Loucy (cell line): ENCODE data around the gene SLC25A30.

Source experiments
- H2AFZ ChIP-seq: fragments of 200-600 bp; sonication (generic); 2 replicates; pipeline ENCODE4 v1.6.0; 2016; ENCODE audit warnings: antibody characterized with exemption, mild to moderate bottlenecking, low read length, moderate library complexity
- H3F3A ChIP-seq: fragments of 200-600 bp; 2 replicates; pipeline ENCODE4 v1.6.0; 2016; ENCODE audit warnings: antibody characterized with exemption, low read depth, mild to moderate bottlenecking
- H3K27me3 ChIP-seq: fragments of 200-600 bp; sonication (generic); 2 replicates; pipeline ENCODE4 v1.6.1; 2014; ENCODE audit warnings: low read length, mild to moderate bottlenecking; ENCODE audit not compliant: insufficient read depth, poor library complexity, severe bottlenecking
- H3K36me3 ChIP-seq: fragments of 200-600 bp; sonication (generic); 2 replicates; pipeline ENCODE4 v1.6.1; 2016; ENCODE audit warnings: low read length; ENCODE audit not compliant: insufficient read depth
- H3K4me1 ChIP-seq: fragments of 200-600 bp; sonication (generic); 2 replicates; pipeline ENCODE4 v1.5.1; 2014; ENCODE audit warnings: low read length, mild to moderate bottlenecking; ENCODE audit not compliant: insufficient read depth, poor library complexity, severe bottlenecking
- H3K4me2 ChIP-seq: fragments of 200-600 bp; sonication (generic); 2 replicates; pipeline ENCODE4 v1.6.0; 2014; ENCODE audit warnings: antibody characterized with exemption, low read length, low read depth, mild to moderate bottlenecking; ENCODE audit not compliant: poor library complexity, severe bottlenecking
- H3K4me3 ChIP-seq: fragments of 200-600 bp; sonication (generic); 2 replicates; pipeline ENCODE4 v1.5.1; 2014; ENCODE audit warnings: low read length, mild to moderate bottlenecking, mixed read lengths; ENCODE audit not compliant: poor library complexity, severe bottlenecking
- H3K79me2 ChIP-seq: fragments of 200-600 bp; sonication (generic); 2 replicates; pipeline ENCODE4 v1.6.1; 2014; ENCODE audit warnings: low read length; ENCODE audit not compliant: insufficient read depth
- H3K9ac ChIP-seq: fragments of 200-600 bp; sonication (generic); 2 replicates; pipeline ENCODE4 v1.6.0; 2014; ENCODE audit warnings: mild to moderate bottlenecking, low read depth, low read length, moderate library complexity; ENCODE audit not compliant: poor library complexity, severe bottlenecking
- H3K9me2 ChIP-seq: fragments of 200-600 bp; sonication (generic); replicated peaks from 2 replicates; pipeline ENCODE4 v1.6.1; 2016; ENCODE audit warnings: low read depth, low read length, mixed read lengths
- H3K9me3 ChIP-seq: fragments of 200-600 bp; sonication (generic); 2 replicates; pipeline ENCODE4 v1.6.1; 2014; ENCODE audit warnings: mild to moderate bottlenecking, antibody characterized with exemption, low read length, low read depth; ENCODE audit not compliant: insufficient read depth
- H4K20me1 ChIP-seq: fragments of 200-600 bp; sonication (generic); 2 replicates; pipeline ENCODE4 v1.6.0; 2014; ENCODE audit warnings: antibody characterized with exemption, low read length, mild to moderate bottlenecking; ENCODE audit not compliant: insufficient read depth, poor library complexity, severe bottlenecking
- CTCF ChIP-seq: fragments of 200-600 bp; sonication (generic); conservative IDR thresholded peaks from 2 replicates; pipeline ENCODE4 v1.5.1; 2014; ENCODE audit warnings: mild to moderate bottlenecking, antibody characterized with exemption, low read length
- EZH2phosphoT487 ChIP-seq: fragments of 200-600 bp; IDR thresholded peaks from 2 replicates; pipeline ENCODE4 v1.6.1; 2018; ENCODE audit warnings: antibody characterized with exemption, mild to moderate bottlenecking, moderate library complexity, borderline replicate concordance

SLC25A30 gene, protein sequence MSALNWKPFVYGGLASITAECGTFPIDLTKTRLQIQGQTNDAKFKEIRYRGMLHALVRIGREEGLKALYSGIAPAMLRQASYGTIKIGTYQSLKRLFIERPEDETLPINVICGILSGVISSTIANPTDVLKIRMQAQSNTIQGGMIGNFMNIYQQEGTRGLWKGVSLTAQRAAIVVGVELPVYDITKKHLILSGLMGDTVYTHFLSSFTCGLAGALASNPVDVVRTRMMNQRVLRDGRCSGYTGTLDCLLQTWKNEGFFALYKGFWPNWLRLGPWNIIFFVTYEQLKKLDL

GRCh38 chr13:45417790-45418534 lies at the start of gene SLC25A30:
Gene SLC25A30 (minus strand): TSS chr13:45418373. CDS start chr13:45411425, 6,948 bp downstream.
- H3K4me1 ChIP-seq, result peaks cover 12% of the 10 kb centered on the region
- no peaks in the 10 kb centered on the region for H4K20me1 ChIP-seq
- peak within 1 kb of the TSS; percentile 64 for H3K9ac ChIP-seq
- H3K4me3 ChIP-seq, result peak within 1 kb of the TSS; percentile 83
- peak within 1 kb of the TSS; percentile 96 for H2AFZ ChIP-seq
- H3K4me2 ChIP-seq, result peak within 1 kb of the TSS; percentile 82
- TF ChIP-seq CTCF (no peak), EZH2phosphoT487 (no peak)
- H3K27me3 ChIP-seq, result no peaks in the 10 kb centered on the region
- H3K79me2 ChIP-seq, result no peaks in the 10 kb centered on the region
- no peaks in the 10 kb centered on the region for H3K9me3 ChIP-seq
- no peaks in the 10 kb centered on the region for H3K9me2 ChIP-seq
- H3K36me3 ChIP-seq, result no peaks in the 10 kb centered on the region
- peaks cover 5% of the 10 kb centered on the region; the same call in 1 of the 2 replicates for H3F3A ChIP-seq

GRCh38 chr13:45466359-45466758 lies 48.2 kb upstream of the SLC25A30 start:
- H2AFZ ChIP-seq, result no peak overlapping the region
- peaks cover 40% of the 10 kb centered on the region for H3K4me1 ChIP-seq
- peak overlapping the region; percentile 79 for H3K9ac ChIP-seq
- H3K27me3 ChIP-seq, result no peaks in the 10 kb centered on the region
- H3F3A ChIP-seq, result 0 out of 2 replicates have a peak, but pooled peaks cover 3% of the 10 kb centered on the region
- peaks cover 46% of the 10 kb centered on the region for H4K20me1 ChIP-seq
- no peaks in the 10 kb centered on the region for H3K36me3 ChIP-seq
- peak overlapping the region; percentile 95 for H3K4me2 ChIP-seq
- peak overlapping the region; percentile 84 for H3K4me3 ChIP-seq
- no peaks in the 10 kb centered on the region for H3K9me2 ChIP-seq
- no peak for TF ChIP-seq CTCF
- TF ChIP-seq EZH2phosphoT487, result no peak
- H3K79me2 ChIP-seq, result peaks cover 70% of the 10 kb centered on the region
- H3K9me3 ChIP-seq, result no peaks in the 10 kb centered on the region

GRCh38 chr13:45464687-45465453 lies 46.7 kb upstream of the SLC25A30 start, which contains the start of gene COG3:
Gene COG3 (plus strand): TSS chr13:45464939. CDS start chr13:45465037, 98 bp downstream.
- H3K4me2 ChIP-seq, result peak within 1 kb of the TSS; percentile 95

More at GRCh38 chr13:45464687-45465453, 46.7 kb upstream of the SLC25A30 start, which contains the start of gene COG3:
- Histone ChIP-seq H3K79me2 (peaks cover 55% of the 10 kb centered on the region), H3F3A (0 out of 2 replicates have a peak, but pooled peaks cover 3% of the 10 kb centered on the region), H3K9me2 (no peaks in the 10 kb centered on the region), H3K9me3 (no peaks in the 10 kb centered on the region), H3K9ac (peak within 1 kb of the TSS; percentile 79), H3K4me3 (peak within 1 kb of the TSS; percentile 84), H3K36me3 (no peaks in the 10 kb centered on the region), H3K4me1 (peaks cover 40% of the 10 kb centered on the region), H2AFZ (peak within 1 kb of the TSS; percentile 89), H4K20me1 (peaks cover 42% of the 10 kb centered on the region), H3K27me3 (no peaks in the 10 kb centered on the region)
- TF ChIP-seq CTCF (no peak; the same call in none of the 2 replicates), EZH2phosphoT487 (no peak)
